ENCODE results near the gene SWAP70.
A peak's percentile ranks its signal among the peaks of the same experiment; 100 is the strongest.
"Not testable (repeated sequence)": the region's sequence is repeated elsewhere in the genome, so short reads cannot be mapped to it uniquely, and the experiment has no call there.

The SWAP70 gene

DNA sequence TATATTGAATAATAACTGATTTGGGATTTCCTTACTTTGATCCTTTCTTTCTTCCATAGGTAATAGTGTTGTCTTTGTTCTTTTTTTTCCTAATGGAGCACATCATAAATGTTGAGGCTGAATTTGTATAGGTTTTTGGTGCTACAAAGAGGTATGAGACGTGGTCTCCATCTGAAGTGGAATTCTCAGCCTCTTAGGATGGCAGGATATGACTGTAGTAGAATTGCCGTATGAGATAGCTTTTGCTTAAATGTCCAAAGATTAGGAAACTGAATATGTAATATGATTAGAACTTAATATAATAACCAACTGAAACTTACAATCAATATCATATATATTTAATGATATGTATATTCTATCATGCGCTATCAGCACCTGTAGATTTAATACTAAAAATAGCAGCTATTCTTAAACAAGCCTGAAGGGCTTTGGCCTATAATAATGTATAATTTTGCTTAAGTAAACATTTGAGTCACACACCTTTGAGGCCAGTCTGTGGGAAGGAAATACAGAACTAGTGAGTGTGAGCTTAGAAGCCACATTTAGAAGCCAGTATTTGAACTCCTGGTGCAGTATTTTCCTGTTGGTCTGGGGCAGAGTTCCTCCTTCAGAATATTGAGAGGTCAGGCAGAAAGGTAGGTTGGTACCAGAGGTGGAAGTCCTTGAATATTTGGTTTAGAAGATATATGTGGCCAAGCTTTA, 62.6 kb downstream of the SWAP70 start:
- no peak for DNase-seq

DNA sequence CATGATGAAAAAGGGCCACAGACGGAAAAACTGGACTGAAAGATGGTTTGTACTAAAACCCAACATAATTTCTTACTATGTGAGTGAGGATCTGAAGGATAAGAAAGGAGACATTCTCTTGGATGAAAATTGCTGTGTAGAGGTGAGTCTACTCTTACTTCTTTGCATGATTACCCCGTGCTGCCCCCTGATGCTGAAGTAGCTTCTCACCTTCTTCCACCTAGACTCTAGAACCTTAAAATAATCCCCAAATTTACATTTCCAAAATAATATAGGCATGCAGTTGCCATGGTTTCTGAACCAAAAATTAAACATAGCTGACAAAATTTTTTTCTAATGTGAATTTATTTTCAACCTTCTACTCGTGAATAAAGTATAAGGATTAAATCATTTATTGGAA, 64.2 kb downstream of the SWAP70 start:
- no peak for DNase-seq

GRCh38 chr11:9731256-9731655, 67.4 kb downstream of the SWAP70 start:
- DNase-seq: no peak

DNA sequence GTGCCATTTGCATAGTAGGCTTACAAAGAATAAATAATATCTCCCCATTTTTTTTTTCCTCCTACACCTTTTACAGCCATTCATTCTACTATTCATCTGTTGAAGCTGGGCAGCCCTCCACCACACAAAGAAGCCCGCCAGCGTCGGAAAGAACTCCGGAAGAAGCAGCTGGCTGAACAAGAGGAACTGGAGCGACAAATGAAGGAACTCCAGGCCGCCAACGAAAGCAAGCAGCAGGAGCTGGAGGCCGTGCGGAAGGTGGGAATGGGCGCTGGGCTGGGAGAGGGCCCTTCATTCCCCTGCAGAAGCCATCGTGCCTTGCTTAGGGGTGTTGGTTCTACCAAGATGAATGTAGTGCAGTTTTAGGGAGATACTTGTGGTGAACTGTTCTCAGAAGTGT, 68.6 kb downstream of the SWAP70 start:
- no peak for DNase-seq

DNA sequence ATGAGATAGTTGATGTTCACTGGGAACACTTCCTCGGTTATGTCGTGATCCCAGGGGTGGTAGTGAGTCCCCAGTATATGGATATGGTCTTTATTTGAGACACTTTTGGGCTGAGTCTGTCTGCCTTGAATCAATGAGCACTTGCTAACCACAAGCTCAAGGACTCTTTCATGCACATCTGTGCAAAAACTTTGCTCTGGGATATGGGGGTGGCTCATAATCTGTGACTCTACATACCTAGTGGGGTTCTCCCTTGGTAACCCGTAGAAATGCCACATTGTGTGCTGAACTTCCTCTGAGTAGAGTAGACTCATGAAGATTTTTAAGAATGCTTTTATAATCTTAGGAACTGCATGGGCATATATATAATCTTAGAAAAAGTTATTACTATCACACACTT, 69.3 kb downstream of the SWAP70 start:
- no peak for DNase-seq

GRCh38 chr11:9735236-9735635, 71.4 kb downstream of the SWAP70 start:
- DNase-seq: no peak

GRCh38 chr11:9735919-9736318, 72.0 kb downstream of the SWAP70 start:
- DNase-seq: no peak

- DNase-seq: no peak
Observed at GRCh38 chr11:9736365-9736764, 72.5 kb downstream of the SWAP70 start.

DNA sequence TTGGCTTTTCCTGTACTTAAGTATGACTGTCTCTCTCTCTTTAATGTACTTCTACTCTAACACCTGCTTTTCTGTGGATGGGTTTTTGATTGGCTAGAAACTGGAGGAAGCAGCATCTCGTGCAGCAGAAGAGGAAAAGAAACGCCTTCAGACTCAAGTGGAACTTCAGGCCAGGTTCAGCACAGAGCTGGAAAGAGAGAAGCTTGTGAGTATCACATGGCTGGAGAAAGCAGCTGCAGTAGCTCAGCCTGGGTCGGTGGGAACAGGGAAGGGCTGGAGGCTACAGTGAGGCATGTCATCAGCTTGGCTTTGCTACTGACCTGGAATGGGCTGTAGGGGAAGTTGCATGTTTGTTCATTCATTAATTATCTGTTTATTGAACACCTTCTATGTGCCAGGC, 74.2 kb downstream of the SWAP70 start:
- no peak for DNase-seq

GRCh38 chr11:9738707-9739106, 74.8 kb downstream of the SWAP70 start:
- DNase-seq: no peak

GRCh38 chr11:9739123-9739900, 75.4 kb downstream of the SWAP70 start:
- DNase-seq: no peak

DNA sequence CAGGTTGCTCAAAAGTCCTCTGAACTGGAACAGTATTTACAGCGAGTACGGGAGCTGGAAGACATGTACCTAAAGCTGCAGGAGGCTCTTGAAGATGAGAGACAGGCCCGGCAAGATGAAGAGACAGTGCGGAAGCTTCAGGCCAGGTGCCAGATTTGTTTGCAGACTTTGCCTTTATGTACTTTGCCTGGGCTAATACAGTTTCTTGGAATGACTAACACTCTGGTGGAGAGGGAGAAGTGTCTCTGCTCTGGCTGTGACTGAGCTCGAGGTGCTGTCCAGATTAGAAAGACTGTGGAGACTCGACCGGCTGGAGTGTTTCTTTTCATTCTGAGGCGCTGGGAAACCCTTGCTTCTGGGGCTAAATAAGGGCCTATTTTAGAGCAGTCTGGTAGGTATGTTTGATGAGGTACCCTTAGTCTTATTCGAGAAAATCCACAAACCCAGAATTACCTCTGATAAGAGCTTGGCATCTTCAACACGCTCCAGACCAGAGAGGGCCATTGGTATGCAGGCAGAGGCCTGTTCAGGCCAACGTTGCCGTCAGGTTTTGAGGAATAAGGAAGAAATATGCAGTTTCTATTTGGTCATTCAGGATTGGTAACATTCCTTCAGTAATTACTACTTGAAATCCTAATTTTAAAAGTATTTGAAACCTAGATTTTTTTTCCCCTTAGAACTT, 76.5 kb downstream of the SWAP70 start:
- DNase-seq: no peak

- no peak for DNase-seq
Observed at GRCh38 chr11:9741260-9741659, 77.4 kb downstream of the SWAP70 start.

- not testable (repeated sequence) for DNase-seq
Observed at GRCh38 chr11:9743512-9743911, 79.6 kb downstream of the SWAP70 start.

DNA sequence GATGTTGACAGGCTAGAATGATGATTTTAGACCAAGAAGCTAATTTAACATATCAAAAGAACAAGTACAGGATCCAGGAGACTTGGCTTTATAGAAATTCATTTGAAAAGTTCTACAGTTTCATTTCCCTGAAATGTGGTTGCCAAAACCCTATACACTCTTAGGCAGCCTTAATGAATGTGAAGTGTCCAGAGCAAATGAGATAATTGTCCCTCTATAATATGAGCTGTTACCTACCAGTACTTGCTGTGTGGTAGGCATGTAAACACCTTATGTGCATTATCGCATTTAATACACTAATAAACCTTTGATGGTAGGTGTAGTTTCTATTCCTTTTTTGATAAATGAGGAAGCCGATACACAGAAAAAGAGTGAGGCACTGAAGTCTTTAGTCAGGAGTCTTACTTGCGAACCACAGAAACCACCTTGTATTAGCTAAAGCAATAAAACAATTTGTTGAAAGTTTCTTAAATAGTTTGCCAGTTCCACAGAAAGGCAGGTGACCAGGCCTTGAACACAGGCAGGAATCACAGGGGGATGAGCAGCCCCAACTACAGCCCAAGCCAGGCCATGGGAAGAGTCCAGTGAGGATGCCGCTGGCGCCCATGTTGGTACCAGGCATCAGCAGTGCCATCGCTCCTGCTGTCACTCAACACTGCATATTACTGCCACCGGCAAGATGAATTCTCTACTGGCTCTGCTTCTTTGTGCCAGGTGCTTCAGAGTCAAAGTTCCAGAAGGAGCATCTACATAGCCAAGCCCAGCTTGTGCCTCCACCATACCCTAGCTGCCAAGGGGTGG, 81.7 kb downstream of the SWAP70 start:
- no peak for DNase-seq

DNA sequence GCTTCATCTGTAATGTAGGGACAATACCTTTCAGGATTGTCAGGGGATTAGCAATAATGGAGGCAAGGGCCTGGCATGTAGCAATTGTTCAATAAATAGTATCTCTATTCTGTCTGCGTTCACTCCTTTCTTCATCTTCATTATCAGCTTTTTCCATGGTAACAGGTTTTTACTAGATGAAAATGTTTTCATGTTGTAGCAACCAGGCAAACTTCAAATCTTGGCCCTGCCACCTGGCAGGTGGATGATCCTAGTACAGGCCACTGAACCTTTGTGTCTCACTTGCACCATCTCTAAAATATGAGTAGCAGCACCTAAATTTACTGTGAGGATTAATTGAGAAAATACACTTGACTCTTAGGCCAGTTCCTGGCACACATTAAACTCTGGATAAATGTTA, 83.4 kb downstream of the SWAP70 start:
- no peak for DNase-seq

- no peak for DNase-seq
Observed at GRCh38 chr11:9747828-9748227, 84.0 kb downstream of the SWAP70 start.

- DNase-seq: peak; percentile 39
Observed at GRCh38 chr11:9748361-9748970, 84.6 kb downstream of the SWAP70 start.

DNA sequence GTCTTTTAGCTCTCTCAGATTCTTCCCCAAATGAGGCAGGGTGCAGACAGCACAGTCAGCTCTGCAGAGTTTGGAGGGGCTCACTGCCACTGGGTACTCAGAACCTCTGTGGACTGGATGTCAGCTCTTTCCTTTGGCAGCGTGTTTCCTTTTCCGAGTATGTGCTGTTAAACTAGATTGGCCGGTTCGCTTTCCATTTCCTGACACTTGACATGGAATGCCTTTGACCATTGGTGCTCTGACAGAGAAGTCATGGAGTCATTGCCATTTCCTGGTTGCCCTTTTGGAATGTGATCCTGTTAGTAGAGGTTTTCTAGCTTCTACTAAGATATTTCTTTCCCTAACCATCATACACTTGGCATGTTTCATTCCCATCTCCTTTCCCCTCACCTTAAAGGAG, 86.7 kb downstream of the SWAP70 start:
- DNase-seq: no peak

- DNase-seq: no peak
Observed at GRCh38 chr11:9752091-9752490, 88.2 kb downstream of the SWAP70 start.

- DNase-seq: no peak
Observed at GRCh38 chr11:9753021-9753420, 89.1 kb downstream of the SWAP70 start.

DNA sequence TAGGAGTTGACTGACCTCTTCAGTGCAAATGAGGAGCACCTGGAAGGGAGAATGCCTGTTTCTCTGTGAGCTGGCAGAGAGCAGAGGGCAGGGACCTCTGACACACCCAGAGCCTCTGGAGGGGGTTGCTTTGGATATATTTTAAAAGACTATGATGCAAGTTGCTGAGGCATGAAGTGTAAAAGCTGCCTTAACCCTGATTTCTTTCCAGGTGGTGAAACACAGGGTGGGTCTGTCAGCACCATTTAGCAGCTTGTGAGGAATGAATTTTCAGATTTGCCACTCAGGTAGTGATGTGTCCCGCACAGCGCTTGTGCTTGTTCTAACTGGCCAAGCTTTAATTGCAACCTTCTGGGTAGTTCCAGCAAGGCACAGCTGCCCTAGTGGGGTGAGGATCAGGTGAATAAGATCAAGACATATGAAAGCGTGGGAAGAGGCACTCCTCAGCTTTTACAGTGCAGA, 90.2 kb downstream of the SWAP70 start:
- DNase-seq: no peak
